ENCODE data around the gene C21orf58.

GRCh38 chr21:46299167-46299566, 24.5 kb downstream of the C21orf58 start:
- TF ChIP-seq CTCF (IDR thresholded peaks at IDR 0.05) (no peak), POLR2A (IDR thresholded peaks at IDR 0.05) (no peak), EP300 (IDR thresholded peaks at IDR 0.05) (no peak)

Measured in tibial nerve (tissue), 4 donors.